Ishikawa (cell line): ENCODE results near the gene RGS2.

ENCODE experiments used
- CEBPB ChIP-seq: IDR thresholded peaks from 2 replicates; pipeline ENCODE4 v1.6.1; 2012
- CREB1 ChIP-seq: IDR thresholded peaks from 2 replicates; pipeline ENCODE4 v1.6.1; 2012; ENCODE audit warnings: low read depth
- EGR1 ChIP-seq: IDR thresholded peaks from 2 replicates; pipeline ENCODE4 v1.6.1; 2012
- EP300 ChIP-seq: IDR thresholded peaks from 2 replicates; pipeline ENCODE4 v1.6.1; 2012; ENCODE audit warnings: borderline replicate concordance
- FOXM1 ChIP-seq: IDR thresholded peaks from 2 replicates; pipeline ENCODE4 v1.6.1; 2012; ENCODE audit warnings: low read depth, borderline replicate concordance
- NFIC ChIP-seq: IDR thresholded peaks from 2 replicates; pipeline ENCODE4 v1.6.1; 2012
- RAD21 ChIP-seq: IDR thresholded peaks from 2 replicates; pipeline ENCODE4 v1.6.1; 2012; ENCODE audit warnings: low read depth
- TAF1 ChIP-seq: IDR thresholded peaks from 2 replicates; pipeline ENCODE4 v1.6.1; 2012; ENCODE audit warnings: low read depth, mild to moderate bottlenecking
- TCF12 ChIP-seq: IDR thresholded peaks from 2 replicates; pipeline ENCODE4 v1.6.1; 2012; ENCODE audit warnings: low read depth
- TEAD4 ChIP-seq: IDR thresholded peaks from 2 replicates; pipeline ENCODE4 v1.6.1; 2012
- YY1 ChIP-seq: IDR thresholded peaks from 2 replicates; pipeline ENCODE4 v1.6.1; 2012; ENCODE audit warnings: low read depth
- ZBTB7A ChIP-seq: IDR thresholded peaks from 2 replicates; pipeline ENCODE4 v1.6.1; 2012; ENCODE audit warnings: low read depth
- TF ChIP-seq, protein P1 (sequence below): IDR thresholded peaks from 2 replicates; pipeline ENCODE4 v1.6.1; 2012
- TF ChIP-seq, protein P2 (sequence below): IDR thresholded peaks from 2 replicates; pipeline ENCODE4 v1.6.1; 2012; ENCODE audit warnings: low read depth, mild to moderate bottlenecking
- TF ChIP-seq, protein P3 (sequence below): IDR thresholded peaks from 2 replicates; pipeline ENCODE4 v1.6.1; 2012

The RGS2 gene

DNA sequence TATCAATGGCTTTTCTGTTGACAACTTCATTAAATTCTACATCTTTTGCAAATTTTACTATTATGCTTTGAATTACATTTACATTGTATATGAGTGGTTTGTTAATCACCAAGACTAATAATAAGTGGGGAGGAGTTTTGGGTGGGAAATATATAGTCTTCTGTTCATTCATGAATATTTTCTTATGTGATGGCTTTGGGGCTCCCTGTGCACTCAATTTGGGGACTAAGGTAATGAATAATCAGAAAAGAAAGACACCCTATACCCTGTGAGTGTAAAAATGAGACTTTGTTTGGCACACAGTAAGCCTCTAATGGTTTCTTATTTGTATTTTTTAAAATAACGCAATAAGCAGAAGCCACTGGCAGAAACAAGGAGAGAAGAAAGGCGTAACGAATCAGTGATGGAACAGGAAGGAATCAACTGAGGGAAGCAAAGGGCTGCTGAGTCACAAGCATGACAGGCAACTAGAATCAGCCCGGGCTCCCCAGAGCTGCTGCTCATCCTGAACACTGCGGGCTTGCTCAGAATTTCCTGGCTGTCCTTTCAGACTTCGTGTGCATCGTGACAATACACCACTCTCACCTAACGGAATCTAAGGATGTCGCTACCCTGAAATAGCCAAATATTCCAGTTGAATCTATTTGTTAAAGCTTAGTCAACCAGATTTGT is 20.8 kb upstream of the RGS2 start:
- TF ChIP-seq CEBPB (no peak), ZBTB7A (no peak), CREB1 (no peak), EP300 (no peak), TEAD4 (no peak), TCF12 (no peak), TAF1 (no peak)
- TF ChIP-seq, protein P1, sequence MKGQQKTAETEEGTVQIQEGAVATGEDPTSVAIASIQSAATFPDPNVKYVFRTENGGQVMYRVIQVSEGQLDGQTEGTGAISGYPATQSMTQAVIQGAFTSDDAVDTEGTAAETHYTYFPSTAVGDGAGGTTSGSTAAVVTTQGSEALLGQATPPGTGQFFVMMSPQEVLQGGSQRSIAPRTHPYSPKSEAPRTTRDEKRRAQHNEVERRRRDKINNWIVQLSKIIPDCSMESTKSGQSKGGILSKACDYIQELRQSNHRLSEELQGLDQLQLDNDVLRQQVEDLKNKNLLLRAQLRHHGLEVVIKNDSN, result no peak
- TF ChIP-seq, protein P2, sequence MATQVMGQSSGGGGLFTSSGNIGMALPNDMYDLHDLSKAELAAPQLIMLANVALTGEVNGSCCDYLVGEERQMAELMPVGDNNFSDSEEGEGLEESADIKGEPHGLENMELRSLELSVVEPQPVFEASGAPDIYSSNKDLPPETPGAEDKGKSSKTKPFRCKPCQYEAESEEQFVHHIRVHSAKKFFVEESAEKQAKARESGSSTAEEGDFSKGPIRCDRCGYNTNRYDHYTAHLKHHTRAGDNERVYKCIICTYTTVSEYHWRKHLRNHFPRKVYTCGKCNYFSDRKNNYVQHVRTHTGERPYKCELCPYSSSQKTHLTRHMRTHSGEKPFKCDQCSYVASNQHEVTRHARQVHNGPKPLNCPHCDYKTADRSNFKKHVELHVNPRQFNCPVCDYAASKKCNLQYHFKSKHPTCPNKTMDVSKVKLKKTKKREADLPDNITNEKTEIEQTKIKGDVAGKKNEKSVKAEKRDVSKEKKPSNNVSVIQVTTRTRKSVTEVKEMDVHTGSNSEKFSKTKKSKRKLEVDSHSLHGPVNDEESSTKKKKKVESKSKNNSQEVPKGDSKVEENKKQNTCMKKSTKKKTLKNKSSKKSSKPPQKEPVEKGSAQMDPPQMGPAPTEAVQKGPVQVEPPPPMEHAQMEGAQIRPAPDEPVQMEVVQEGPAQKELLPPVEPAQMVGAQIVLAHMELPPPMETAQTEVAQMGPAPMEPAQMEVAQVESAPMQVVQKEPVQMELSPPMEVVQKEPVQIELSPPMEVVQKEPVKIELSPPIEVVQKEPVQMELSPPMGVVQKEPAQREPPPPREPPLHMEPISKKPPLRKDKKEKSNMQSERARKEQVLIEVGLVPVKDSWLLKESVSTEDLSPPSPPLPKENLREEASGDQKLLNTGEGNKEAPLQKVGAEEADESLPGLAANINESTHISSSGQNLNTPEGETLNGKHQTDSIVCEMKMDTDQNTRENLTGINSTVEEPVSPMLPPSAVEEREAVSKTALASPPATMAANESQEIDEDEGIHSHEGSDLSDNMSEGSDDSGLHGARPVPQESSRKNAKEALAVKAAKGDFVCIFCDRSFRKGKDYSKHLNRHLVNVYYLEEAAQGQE, result no peak

DNA sequence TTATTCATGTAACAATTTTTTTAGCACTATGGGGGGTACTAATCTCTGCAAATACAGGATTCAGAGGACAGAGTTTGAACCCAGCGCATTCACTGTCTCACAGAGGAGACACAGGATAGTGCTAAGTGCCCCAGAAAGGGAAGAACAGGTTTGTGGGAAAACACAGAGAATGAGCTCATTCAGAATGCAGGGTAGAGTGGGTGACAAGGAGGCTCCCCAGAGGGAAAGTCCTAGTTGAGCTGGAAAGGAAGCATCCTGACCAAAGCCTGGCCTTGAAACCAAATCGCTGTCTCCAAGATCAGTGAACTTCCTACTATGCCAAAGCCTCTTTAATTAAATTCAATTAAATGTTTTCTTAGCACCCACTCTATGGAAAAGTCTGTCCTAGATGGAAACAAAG is 19.0 kb upstream of the RGS2 start:
- TF ChIP-seq NFIC (no peak), CEBPB (no peak), TEAD4 (no peak)
- TF ChIP-seq, protein P1, result no peak

DNA sequence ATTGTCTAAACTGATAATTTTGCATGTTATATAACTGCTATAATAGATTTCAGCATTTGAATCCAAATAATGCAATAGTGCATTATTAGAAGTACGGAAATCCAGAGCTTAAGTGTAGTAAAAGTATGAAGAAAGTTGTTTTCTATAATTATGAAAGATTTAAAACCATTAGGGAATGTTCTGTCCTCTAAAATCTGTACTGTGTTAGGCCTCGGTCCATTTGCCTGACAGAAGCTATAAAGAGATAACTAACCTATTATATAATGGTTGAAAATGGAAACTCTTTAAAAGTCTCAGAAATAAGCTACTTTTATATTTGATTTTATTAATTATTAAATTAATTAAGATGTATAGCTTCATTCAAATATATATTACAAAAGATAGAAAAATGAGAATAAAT is 16.2 kb upstream of the RGS2 start:
- no peak for TF ChIP-seq TAF1
- no peak for TF ChIP-seq EGR1
- no peak for TF ChIP-seq NFIC
- no peak for TF ChIP-seq FOXM1
- TF ChIP-seq, protein P1, result no peak
- no peak for TF ChIP-seq ZBTB7A
- TF ChIP-seq TEAD4, result no peak
- no peak for TF ChIP-seq RAD21
- no peak for TF ChIP-seq EP300
- no peak for TF ChIP-seq YY1
- TF ChIP-seq, protein P2, result no peak
- TF ChIP-seq, protein P3, sequence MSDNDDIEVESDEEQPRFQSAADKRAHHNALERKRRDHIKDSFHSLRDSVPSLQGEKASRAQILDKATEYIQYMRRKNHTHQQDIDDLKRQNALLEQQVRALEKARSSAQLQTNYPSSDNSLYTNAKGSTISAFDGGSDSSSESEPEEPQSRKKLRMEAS, result no peak
- TF ChIP-seq CEBPB, result no peak
- TF ChIP-seq TCF12, result no peak
- no peak for TF ChIP-seq CREB1

DNA sequence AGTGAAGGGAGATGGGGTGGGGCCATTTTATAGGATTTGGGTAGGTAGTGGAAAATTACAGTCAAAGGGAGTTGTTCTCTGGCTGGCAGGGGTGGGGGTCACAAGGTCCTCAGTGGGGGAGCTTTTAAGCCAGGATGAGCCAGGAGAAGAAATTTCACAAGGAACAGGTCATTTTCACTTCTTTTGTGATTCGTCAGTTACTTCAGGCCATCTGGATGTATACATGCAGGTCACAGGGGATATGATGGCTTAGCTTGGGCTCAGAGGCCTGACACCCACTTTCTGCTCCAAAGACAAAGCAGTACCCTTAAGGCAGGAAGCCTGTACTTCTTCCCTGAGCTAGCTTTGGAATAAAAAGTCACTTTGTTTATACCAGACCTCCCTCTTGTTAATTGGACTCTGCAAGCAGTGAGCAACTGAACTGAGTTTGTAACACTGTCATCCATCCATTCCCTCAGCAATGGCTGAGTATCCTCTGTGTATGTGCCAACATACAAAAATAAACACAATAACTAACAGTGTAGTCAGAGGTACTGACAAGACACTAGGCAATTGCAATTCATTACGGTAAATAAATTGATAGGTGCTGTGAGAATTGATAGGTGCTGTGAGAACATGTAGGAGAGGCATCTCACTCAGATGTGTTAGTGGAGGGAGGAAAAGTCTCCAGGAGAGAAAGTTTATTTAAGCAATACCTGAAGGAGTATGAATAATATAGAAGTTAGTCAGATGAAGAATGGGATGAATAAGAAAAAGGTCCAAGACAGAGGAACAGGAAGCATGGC is 14.7 kb upstream of the RGS2 start:
- TF ChIP-seq, protein P2, result no peak
- TF ChIP-seq RAD21 (no peak), ZBTB7A (no peak), EGR1 (no peak)
